Measurements from ENCODE around the gene C1QTNF6. TPM values are rescaled to one million over a fixed set of nuclear protein-coding genes. Genes with fewer than 3 reads are reported as not detected.

Gene C1QTNF6
- total and polyA plus RNA-seq, 2 donors (not counting 1 experiment from before 2014, with no cell fraction given): 3.5 to 7.4 TPM

DNA sequence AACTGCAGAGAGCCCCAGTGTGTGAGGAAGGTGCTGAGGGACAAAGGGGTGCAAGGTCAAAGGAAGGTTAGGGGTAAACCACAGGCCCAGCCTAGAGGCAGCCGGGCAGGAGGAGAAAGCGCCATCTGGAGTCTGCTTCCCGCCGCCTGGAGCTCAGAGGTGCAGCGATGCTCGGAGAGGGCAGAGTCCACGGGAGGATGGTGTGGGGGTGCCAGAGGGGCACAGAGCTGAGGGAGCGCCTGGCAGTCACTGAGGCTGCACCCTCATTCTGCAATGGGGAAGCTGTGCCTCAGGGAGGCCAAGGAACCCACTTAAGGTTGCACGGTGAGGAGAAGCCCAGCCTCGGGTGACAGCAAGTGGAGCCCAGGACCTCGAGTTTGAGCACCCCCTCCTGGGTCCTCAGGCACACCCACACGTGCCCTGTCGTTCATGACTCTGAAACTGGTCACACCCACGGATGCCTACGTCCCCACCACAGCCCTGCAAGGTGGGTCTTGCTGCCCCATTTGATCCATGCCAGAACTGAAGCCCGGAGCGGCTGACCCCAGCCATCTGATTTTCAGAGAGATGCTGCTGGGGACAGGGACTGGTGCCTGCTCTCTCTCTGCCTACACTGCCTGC is 39.9 kb downstream of the C1QTNF6 start:
- H3K9me3 ChIP-seq (ENCODE audit: control insufficient read depth, insufficient read depth, low read depth, low read length): no peaks in the 10 kb centered on the region
- H3K4me2 ChIP-seq (ENCODE audit: extremely low read depth, insufficient read depth, low read length): no peak overlapping the region
- peaks cover 6% of the 10 kb centered on the region for H3K27me3 ChIP-seq (ENCODE audit: control insufficient read depth, insufficient read depth, low read length)
- no peaks in the 10 kb centered on the region for H4K20me1 ChIP-seq (ENCODE audit: control insufficient read depth, extremely low read depth, insufficient read depth, low read length)
- H3K9ac ChIP-seq (ENCODE audit: insufficient read depth, low read length): no peak overlapping the region
- no peak overlapping the region for H3K27ac ChIP-seq (ENCODE audit: insufficient read depth, low read length)
- H3K4me1 ChIP-seq (ENCODE audit: control insufficient read depth, extremely low read depth, insufficient read depth, low read length): no peaks in the 10 kb centered on the region
- no peaks in the 10 kb centered on the region for H3K36me3 ChIP-seq (ENCODE audit: control insufficient read depth, insufficient read depth, low read length)
- H3K4me3 ChIP-seq (replicated peaks in 1 of 4; ENCODE audit: control extremely low read depth in 1 of 4, insufficient read depth in 1 of 4, low read depth in 3 of 4, low read length in 4 of 4): no peak overlapping the region
- DNase-seq (ENCODE audit: low read depth in 2 of 2): no peak
- no peak overlapping the region for H2AFZ ChIP-seq (ENCODE audit: low read length)
- no peak for TF ChIP-seq EZH2 (IDR thresholded peaks at IDR 0.05; ENCODE audit: low read length, missing control alignments)
- TF ChIP-seq, protein P1, sequence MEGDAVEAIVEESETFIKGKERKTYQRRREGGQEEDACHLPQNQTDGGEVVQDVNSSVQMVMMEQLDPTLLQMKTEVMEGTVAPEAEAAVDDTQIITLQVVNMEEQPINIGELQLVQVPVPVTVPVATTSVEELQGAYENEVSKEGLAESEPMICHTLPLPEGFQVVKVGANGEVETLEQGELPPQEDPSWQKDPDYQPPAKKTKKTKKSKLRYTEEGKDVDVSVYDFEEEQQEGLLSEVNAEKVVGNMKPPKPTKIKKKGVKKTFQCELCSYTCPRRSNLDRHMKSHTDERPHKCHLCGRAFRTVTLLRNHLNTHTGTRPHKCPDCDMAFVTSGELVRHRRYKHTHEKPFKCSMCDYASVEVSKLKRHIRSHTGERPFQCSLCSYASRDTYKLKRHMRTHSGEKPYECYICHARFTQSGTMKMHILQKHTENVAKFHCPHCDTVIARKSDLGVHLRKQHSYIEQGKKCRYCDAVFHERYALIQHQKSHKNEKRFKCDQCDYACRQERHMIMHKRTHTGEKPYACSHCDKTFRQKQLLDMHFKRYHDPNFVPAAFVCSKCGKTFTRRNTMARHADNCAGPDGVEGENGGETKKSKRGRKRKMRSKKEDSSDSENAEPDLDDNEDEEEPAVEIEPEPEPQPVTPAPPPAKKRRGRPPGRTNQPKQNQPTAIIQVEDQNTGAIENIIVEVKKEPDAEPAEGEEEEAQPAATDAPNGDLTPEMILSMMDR (conservative IDR thresholded peaks at IDR 0.05 in 1 of 2, IDR thresholded peaks at IDR 0.05 in 1 of 2; ENCODE audit: low read depth in 1 of 2, low read length in 2 of 2): no peak
- no peaks in the 10 kb centered on the region for H3K79me2 ChIP-seq (ENCODE audit: control insufficient read depth, insufficient read depth, low read length)

DNA sequence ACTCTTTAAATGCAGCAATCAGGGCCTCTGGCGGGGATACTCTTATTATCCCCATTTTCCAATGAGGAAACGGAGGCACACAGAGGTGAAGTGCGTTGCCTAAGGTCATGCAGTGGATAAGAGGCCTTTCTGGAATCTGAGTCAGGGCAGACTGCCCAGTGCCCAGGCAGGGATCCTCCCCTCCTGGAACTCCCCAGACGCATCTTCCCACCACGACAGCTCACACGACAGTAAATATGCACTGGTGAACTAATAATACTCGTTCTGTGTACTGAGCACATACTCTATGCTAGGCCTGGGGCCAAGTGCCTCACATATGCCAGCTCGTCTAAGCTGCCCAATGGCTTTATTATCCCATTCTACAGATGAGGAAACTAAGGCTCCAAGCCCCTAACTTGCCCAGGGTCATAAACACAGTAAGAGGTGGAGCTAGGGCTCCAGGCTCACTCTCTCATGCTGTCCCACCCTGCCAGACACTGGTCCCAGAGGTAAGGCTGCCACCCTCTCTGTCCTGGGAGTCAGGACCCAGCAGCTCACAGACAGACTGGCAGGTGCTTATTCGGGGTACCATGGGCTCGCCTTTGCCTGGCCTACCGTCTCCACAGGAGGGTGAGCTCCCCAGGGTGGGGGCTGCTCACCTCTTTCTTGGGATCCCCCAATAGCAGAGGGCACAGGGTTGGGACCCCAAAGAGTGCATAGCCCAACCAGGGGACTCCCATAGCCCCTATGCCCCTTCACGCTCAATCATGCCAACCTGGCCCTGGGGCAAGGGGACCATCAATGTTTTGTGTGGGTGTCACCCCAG is 40.7 kb downstream of the C1QTNF6 start:
- H3K4me2 ChIP-seq (ENCODE audit: extremely low read depth, insufficient read depth, low read length): no peak overlapping the region
- no peaks in the 10 kb centered on the region for H3K9me3 ChIP-seq (ENCODE audit: control insufficient read depth, insufficient read depth, low read depth, low read length)
- no peak for DNase-seq (ENCODE audit: low read depth in 2 of 2)

More for the DNA sequence above, 40.7 kb downstream of the C1QTNF6 start:
- Histone ChIP-seq H3K4me3 (replicated peaks in 1 of 4; ENCODE audit: control extremely low read depth in 1 of 4, insufficient read depth in 1 of 4, low read depth in 3 of 4, low read length in 4 of 4) (no peak overlapping the region), H3K27ac (ENCODE audit: insufficient read depth, low read length) (no peak overlapping the region), H2AFZ (ENCODE audit: low read length) (no peak overlapping the region), H3K9ac (ENCODE audit: insufficient read depth, low read length) (no peak overlapping the region), H3K36me3 (ENCODE audit: control insufficient read depth, insufficient read depth, low read length) (no peaks in the 10 kb centered on the region), H3K27me3 (ENCODE audit: control insufficient read depth, insufficient read depth, low read length) (peaks cover 6% of the 10 kb centered on the region), H4K20me1 (ENCODE audit: control insufficient read depth, extremely low read depth, insufficient read depth, low read length) (no peaks in the 10 kb centered on the region), H3K79me2 (ENCODE audit: control insufficient read depth, insufficient read depth, low read length) (no peaks in the 10 kb centered on the region), H3K4me1 (ENCODE audit: control insufficient read depth, extremely low read depth, insufficient read depth, low read length) (no peaks in the 10 kb centered on the region)
- no peak for TF ChIP-seq EZH2 (IDR thresholded peaks at IDR 0.05; ENCODE audit: low read length, missing control alignments)
- TF ChIP-seq, protein P1 (conservative IDR thresholded peaks at IDR 0.05 in 1 of 2, IDR thresholded peaks at IDR 0.05 in 1 of 2; ENCODE audit: low read depth in 1 of 2, low read length in 2 of 2): no peak

Data from fibroblast of lung (primary cell).